Panc1 (cell line): ENCODE data around the gene SUGCT. TPM values are rescaled to one million over a fixed set of nuclear protein-coding genes. Genes with fewer than 3 reads are reported as not detected.

Experiments
- ATAC-seq: fragments of 200-7000 bp; cut with Tn5 transposase; 2 replicates; pipeline ENCODE4 v1.9.1; 2020; ENCODE audit warnings: mild to moderate bottlenecking, moderate library complexity
- BruUV-seq: library from RNA; stranded (reverse); fragments of 400-500 nt; replicated peaks from 2 replicates; lab custom pipeline; 2021; lab: Mats Ljungman, UMichigan
- CTCF ChIA-PET: fragments of 300-600 bp; sonication (Branson Sonifier 250); formaldehyde crosslinking; loops from one replicate; lab custom pipeline; 2022; ENCODE audit warnings: antibody characterized with exemption; lab: Charles Lee
- POLR2A ChIA-PET: fragments of 300-600 bp; sonication (Branson Sonifier 250); formaldehyde crosslinking; loops from one replicate; lab custom pipeline; 2022; ENCODE audit warnings: antibody characterized with exemption; lab: Charles Lee
- DNase-seq: peaks from one replicate; pipeline ENCODE4 v3.0.0-alpha.2; 2010; ENCODE audit warnings: low read depth, low spot score
- H3K27ac ChIP-seq: 2 replicates; pipeline ENCODE4 v1.5.1; 2011; ENCODE audit warnings: mild to moderate bottlenecking, low read length, inconsistent platforms
- H3K27me3 ChIP-seq: fragments of 200-500 bp; sonication (Bioruptor generic); 2 replicates; pipeline ENCODE4 v1.6.0; 2014; ENCODE audit warnings: low read length, inconsistent platforms; ENCODE audit not compliant: control insufficient read depth, insufficient read depth
- H3K36me3 ChIP-seq: fragments of 200-500 bp; sonication (Bioruptor generic); 2 replicates; pipeline ENCODE4 v1.5.1; 2014; ENCODE audit warnings: inconsistent platforms, mild to moderate bottlenecking, low read length, moderate library complexity; ENCODE audit not compliant: control insufficient read depth, insufficient read depth
- H3K4me1 ChIP-seq: 2 replicates; pipeline ENCODE4 v1.5.1; 2011; ENCODE audit warnings: inconsistent platforms, mild to moderate bottlenecking, low read length, moderate library complexity; ENCODE audit not compliant: control insufficient read depth, insufficient read depth
- H3K4me3 ChIP-seq, 2 experiments: 2 replicates each; pipeline ENCODE4 v1.5.1; 2011 to 2012; ENCODE audit warnings: low read depth in 2 of 2, low read length in 2 of 2, mild to moderate bottlenecking in 2 of 2, inconsistent platforms in 1 of 2, moderate library complexity in 1 of 2
- H3K9me3 ChIP-seq: fragments of 200-500 bp; sonication (Bioruptor generic); 2 replicates; pipeline ENCODE4 v1.5.1; 2014; ENCODE audit warnings: low read depth, mild to moderate bottlenecking, inconsistent platforms, low read length, moderate library complexity; ENCODE audit not compliant: control insufficient read depth, insufficient read depth
- CTCF ChIP-seq: fragments of 450-650 bp; IDR thresholded peaks from 2 replicates; pipeline ENCODE4 v1.5.1; 2017; ENCODE audit warnings: mild to moderate bottlenecking
- POLR2AphosphoS5 ChIP-seq: IDR thresholded peaks from 2 replicates; pipeline ENCODE4 v1.6.1; 2012; ENCODE audit warnings: mild to moderate bottlenecking, low read depth, low read length, moderate library complexity
- REST ChIP-seq, 2 experiments: IDR thresholded peaks; 2 replicates each; pipeline ENCODE4 v1.6.1; 2011 to 2012; ENCODE audit warnings: low read depth in 2 of 2, control low read depth in 1 of 2, low read length in 1 of 2, mild to moderate bottlenecking in 1 of 2, moderate library complexity in 1 of 2; ENCODE audit not compliant: insufficient read depth in 1 of 2
- SIN3A ChIP-seq: IDR thresholded peaks from 2 replicates; pipeline ENCODE4 v1.6.1; 2012; ENCODE audit warnings: low read depth, mild to moderate bottlenecking, low read length, moderate library complexity, borderline replicate concordance; ENCODE audit not compliant: insufficient read depth
- TCF7L2 ChIP-seq: IDR thresholded peaks from 2 replicates; pipeline ENCODE4 v1.6.1; 2011; ENCODE audit warnings: mild to moderate bottlenecking, low read depth, low read length, inconsistent platforms
- in situ Hi-C: cut with HindIII; loops from 2 replicates; pipeline ENCODE4 v1.10.0; 2016; ENCODE audit warnings: low sequenced_read_pairs, low pct_unique_long_range_greater_than_20kb
- intact Hi-C: fragments of 100-400 bp; cut with micrococcal nuclease; formaldehyde crosslinking; loops from one replicate; pipeline ENCODE4 v1.10.0; 2022; ENCODE audit not compliant: unreplicated experiment
- total RNA-seq: library from RNA; stranded (reverse); gene quantifications from one replicate; pipeline ENCODE4 v1.2.1, GENCODE V29; 2021; ENCODE audit not compliant: unreplicated experiment

Gene SUGCT
- total RNA-seq, 1 experiment from 2014 or later, result 3.1 TPM

- no TSS peak for BruUV-seq
- ChIA-PET CTCF (no interaction called here), POLR2A (no interaction called here)
- H3K9me3 ChIP-seq, result no peaks in the 10 kb centered on the region
- no peak overlapping the region for H3K4me3 ChIP-seq
- in situ Hi-C loops (no loop called here), intact Hi-C loops (no loop called here)
- no peak for TF ChIP-seq TCF7L2
- no peak for TF ChIP-seq POLR2AphosphoS5
- no peak for TF ChIP-seq CTCF
- no peak for TF ChIP-seq SIN3A
- TF ChIP-seq REST (IDR thresholded peaks at IDR 0.05; ENCODE audit: insufficient read depth in 1 of 2, low read depth in 2 of 2, low read length in 1 of 2), result no peak
- H3K27ac ChIP-seq, result no peak overlapping the region
- no peaks in the 10 kb centered on the region for H3K4me1 ChIP-seq
- no peak for ATAC-seq
- DNase-seq, result no peak
- H3K27me3 ChIP-seq, result no peaks in the 10 kb centered on the region
- no peaks in the 10 kb centered on the region for H3K36me3 ChIP-seq
These were observed 409.5 kb downstream of the SUGCT start for GRCh38 chr7:40544221-40544723.

- ATAC-seq (no peak), DNase-seq (no peak)
- Histone ChIP-seq H3K9me3 (no peaks in the 10 kb centered on the region), H3K4me3 (no peak overlapping the region), H3K27ac (no peak overlapping the region), H3K27me3 (no peaks in the 10 kb centered on the region), H3K36me3 (no peaks in the 10 kb centered on the region), H3K4me1 (no peaks in the 10 kb centered on the region)
- in situ Hi-C loops (no loop called here), intact Hi-C loops (no loop called here)
- CTCF ChIA-PET, result no interaction called here
- POLR2A ChIA-PET, result no interaction called here
- TF ChIP-seq SIN3A (no peak), CTCF (no peak), TCF7L2 (no peak), POLR2AphosphoS5 (no peak), REST (IDR thresholded peaks at IDR 0.05; ENCODE audit: insufficient read depth in 1 of 2, low read depth in 2 of 2, low read length in 1 of 2) (no peak)
- no TSS peak for BruUV-seq
These were observed 410.1 kb downstream of the SUGCT start for GRCh38 chr7:40544871-40545303.
